ENCODE data around the gene ARHGEF6.

The ARHGEF6 gene

GRCh38 chrX:136691028-136691809, 89.5 kb downstream of the ARHGEF6 start:
- DNase-seq (ENCODE audit: low read depth in 2 of 2): no peak

- DNase-seq (ENCODE audit: low read depth in 2 of 2): no peak
These were observed 91.3 kb downstream of the ARHGEF6 start for GRCh38 chrX:136689436-136689835.

- DNase-seq (ENCODE audit: low read depth in 2 of 2): no peak
These were observed 93.3 kb downstream of the ARHGEF6 start for GRCh38 chrX:136687457-136687856.

GRCh38 chrX:136684120-136684519, 96.6 kb downstream of the ARHGEF6 start:
- no peak for DNase-seq (ENCODE audit: low read depth in 2 of 2)

GRCh38 chrX:136679531-136679930, 101.2 kb downstream of the ARHGEF6 start:
- DNase-seq (ENCODE audit: low read depth in 2 of 2): no peak

GRCh38 chrX:136674270-136674985, 106.3 kb downstream of the ARHGEF6 start:
- no peak for DNase-seq (ENCODE audit: low read depth in 2 of 2)

GRCh38 chrX:136671006-136671610, 109.6 kb downstream of the ARHGEF6 start:
- DNase-seq (ENCODE audit: low read depth in 2 of 2): no peak

- no peak for DNase-seq (ENCODE audit: low read depth in 2 of 2)
These were observed 113.1 kb downstream of the ARHGEF6 start for GRCh38 chrX:136667446-136668168.

GRCh38 chrX:136666088-136666487, 114.6 kb downstream of the ARHGEF6 start:
- no peak for DNase-seq (ENCODE audit: low read depth in 2 of 2)

- no peak for DNase-seq (ENCODE audit: low read depth in 2 of 2)
These were observed 115.4 kb downstream of the ARHGEF6 start for GRCh38 chrX:136665258-136665900.

GRCh38 chrX:136662976-136663375, 117.8 kb downstream of the ARHGEF6 start:
- no peak for DNase-seq (ENCODE audit: low read depth in 2 of 2)

GRCh38 chrX:136662104-136662503, 118.6 kb downstream of the ARHGEF6 start:
- no peak for DNase-seq (ENCODE audit: low read depth in 2 of 2)

GRCh38 chrX:136660896-136661295, 119.8 kb downstream of the ARHGEF6 start:
- no peak for DNase-seq (ENCODE audit: low read depth in 2 of 2)

- no peak for DNase-seq (ENCODE audit: low read depth in 2 of 2)
These were observed 121.6 kb downstream of the ARHGEF6 start for GRCh38 chrX:136659174-136659573.

- DNase-seq (ENCODE audit: low read depth in 2 of 2): no peak
These were observed 122.6 kb downstream of the ARHGEF6 start for GRCh38 chrX:136658151-136658550.

GRCh38 chrX:136656361-136656964, 124.3 kb downstream of the ARHGEF6 start:
- DNase-seq (ENCODE audit: low read depth in 2 of 2): no peak

GRCh38 chrX:136652822-136653723, 127.7 kb downstream of the ARHGEF6 start:
- DNase-seq (ENCODE audit: low read depth in 2 of 2): no peak

GRCh38 chrX:136650811-136651210, 129.9 kb downstream of the ARHGEF6 start:
- DNase-seq (ENCODE audit: low read depth in 2 of 2): no peak

GRCh38 chrX:136647677-136648360, 132.9 kb downstream of the ARHGEF6 start, which contains the start of gene CD40LG:
TSS of gene CD40LG (plus strand) at chrX:136648158. CDS start at chrX:136648249, 91 bp downstream.
- DNase-seq (ENCODE audit: low read depth in 2 of 2): no peak

All from stimulated activated CD8-positive, alpha-beta memory T cell treated with anti-CD3 and anti-CD28 coated beads, Interleukin-15, amount 100 ng/mL, for 48 hours (primary cell).